GM23338 (cell line): Measurements from ENCODE around the gene THRB. TPM values are rescaled to one million over a fixed set of nuclear protein-coding genes. Genes with fewer than 3 reads are reported as not detected.

Experiments
- ATAC-seq: fragments of 200-7000 bp; cut with Tn5 transposase; 3 replicates; pipeline ENCODE4 v1.9.1; 2020
- DNase-seq: peaks from one replicate; pipeline ENCODE4 v3.0.0-alpha.2; 2015; ENCODE audit warnings: low spot score
- H2AFZ ChIP-seq: fragments of 200-600 bp; sonication (generic); 2 replicates; pipeline ENCODE4 v1.8.0; 2016; ENCODE audit warnings: antibody characterized with exemption, mild to moderate bottlenecking, moderate library complexity
- H3F3A ChIP-seq: fragments of 200-600 bp; sonication (generic); replicated peaks from 2 replicates; pipeline ENCODE4 v1.8.0; 2017; ENCODE audit warnings: antibody characterized with exemption, mixed run types, low read depth
- H3K27ac ChIP-seq: fragments of 200-600 bp; sonication (generic); 2 replicates; pipeline ENCODE4 v1.6.1; 2016; ENCODE audit warnings: low read depth
- H3K27me3 ChIP-seq: fragments of 200-600 bp; sonication (generic); 2 replicates; pipeline ENCODE4 v1.8.0; 2016; ENCODE audit warnings: mild to moderate bottlenecking, mixed run types, moderate library complexity; ENCODE audit not compliant: insufficient read depth
- H3K36me3 ChIP-seq: fragments of 200-600 bp; sonication (generic); 2 replicates; pipeline ENCODE4 v1.8.0; 2016; ENCODE audit warnings: mild to moderate bottlenecking; ENCODE audit not compliant: insufficient read depth
- H3K4me1 ChIP-seq: fragments of 200-600 bp; sonication (generic); 2 replicates; pipeline ENCODE4 v1.8.0; 2016; ENCODE audit warnings: mild to moderate bottlenecking, moderate library complexity; ENCODE audit not compliant: insufficient read depth
- H3K4me2 ChIP-seq: fragments of 200-600 bp; sonication (generic); 2 replicates; pipeline ENCODE4 v1.7.1; 2017; ENCODE audit warnings: mixed run types
- H3K4me3 ChIP-seq: fragments of 200-600 bp; sonication (generic); 2 replicates; pipeline ENCODE4 v1.6.1; 2016; ENCODE audit warnings: mixed run types
- H3K79me2 ChIP-seq: fragments of 200-600 bp; sonication (generic); replicated peaks from 2 replicates; pipeline ENCODE4 v1.8.0; 2017; ENCODE audit warnings: mild to moderate bottlenecking; ENCODE audit not compliant: insufficient read depth
- H3K9me2 ChIP-seq: fragments of 200-600 bp; sonication (generic); 2 replicates; pipeline ENCODE4 v1.8.0; 2017; ENCODE audit not compliant: insufficient read depth
- H4K20me1 ChIP-seq: fragments of 200-600 bp; sonication (generic); replicated peaks from 2 replicates; pipeline ENCODE4 v1.8.0; 2017; ENCODE audit warnings: mild to moderate bottlenecking; ENCODE audit not compliant: insufficient read depth
- H3K27ac Mint-ChIP-seq: 2 replicates; pipeline ENCODE4 v1.8.0; 2020; ENCODE audit warnings: inconsistent platforms, mild to moderate bottlenecking, moderate library complexity, mixed read lengths
- H3K27me3 Mint-ChIP-seq: 3 replicates; pipeline ENCODE4 v1.8.0; 2022; ENCODE audit warnings: low read depth, mild to moderate bottlenecking, moderate library complexity, mixed read lengths, inconsistent platforms; ENCODE audit not compliant: insufficient read depth, poor library complexity
- H3K36me3 Mint-ChIP-seq: 3 replicates; pipeline ENCODE4 v1.8.0; 2021; ENCODE audit warnings: low read depth, mild to moderate bottlenecking, inconsistent platforms, moderate library complexity, mixed read lengths
- H3K4me1 Mint-ChIP-seq: 3 replicates; pipeline ENCODE4 v1.8.0; 2020; ENCODE audit warnings: mild to moderate bottlenecking, inconsistent platforms, mixed read lengths
- H3K4me3 Mint-ChIP-seq: 3 replicates; pipeline ENCODE4 v1.8.0; 2021; ENCODE audit warnings: moderate library complexity, mild to moderate bottlenecking, inconsistent platforms, mixed read lengths
- H3K9me3 Mint-ChIP-seq: 3 replicates; pipeline ENCODE4 v1.8.0; 2020; ENCODE audit warnings: moderate library complexity, mild to moderate bottlenecking, inconsistent platforms, mixed read lengths
- CREB1 ChIP-seq: fragments of 250-450 bp; sonication (Bioruptor Pico); IDR thresholded peaks from 2 replicates; pipeline ENCODE4 v1.5.0; 2020; ENCODE audit warnings: low read depth, mild to moderate bottlenecking, moderate library complexity
- ETS1 ChIP-seq: IDR thresholded peaks from 2 replicates; pipeline ENCODE4 v1.6.1; 2016; ENCODE audit warnings: antibody characterized with exemption
- EZH2 ChIP-seq: fragments of 200-600 bp; sonication (generic); IDR thresholded peaks from one replicate; pipeline ENCODE4 v1.8.0; 2017; ENCODE audit warnings: antibody characterized with exemption, mild to moderate bottlenecking, low read depth; ENCODE audit not compliant: unreplicated experiment
- EZH2phosphoT487 ChIP-seq: fragments of 200-600 bp; sonication (generic); IDR thresholded peaks from one replicate; pipeline ENCODE4 v1.8.1; 2018; ENCODE audit warnings: antibody characterized with exemption; ENCODE audit not compliant: unreplicated experiment
- JUNB ChIP-seq: IDR thresholded peaks from one replicate; pipeline ENCODE4 v1.6.1; 2016; ENCODE audit warnings: antibody characterized with exemption; ENCODE audit not compliant: unreplicated experiment
- NANOG ChIP-seq: IDR thresholded peaks from 2 replicates; pipeline ENCODE4 v1.6.1; 2016; ENCODE audit warnings: antibody characterized with exemption, borderline replicate concordance
- POLR2AphosphoS5 ChIP-seq: IDR thresholded peaks from 2 replicates; pipeline ENCODE4 v1.6.1; 2016; ENCODE audit warnings: antibody characterized with exemption, low read depth
- REST ChIP-seq: IDR thresholded peaks from one replicate; pipeline ENCODE4 v1.6.1; 2018; ENCODE audit warnings: antibody characterized with exemption; ENCODE audit not compliant: unreplicated experiment
- STAT1 ChIP-seq: IDR thresholded peaks from one replicate; pipeline ENCODE4 v1.6.1; 2016; ENCODE audit warnings: antibody characterized with exemption; ENCODE audit not compliant: unreplicated experiment
- ZNF114 ChIP-seq: fragments of 250-450 bp; sonication (Bioruptor Pico); IDR thresholded peaks from 2 replicates; pipeline ENCODE4 v1.5.0; 2020; ENCODE audit warnings: mild to moderate bottlenecking, moderate library complexity
- ZNF331 ChIP-seq: fragments of 250-450 bp; sonication (Bioruptor Pico); IDR thresholded peaks from 2 replicates; pipeline ENCODE4 v1.5.0; 2020; ENCODE audit warnings: low read depth, mild to moderate bottlenecking, moderate library complexity
- ZNF462 ChIP-seq: fragments of 250-450 bp; sonication (Bioruptor Pico); IDR thresholded peaks from 2 replicates; pipeline ENCODE4 v1.5.0; 2020; ENCODE audit warnings: mild to moderate bottlenecking, moderate library complexity
- polyA plus RNA-seq: library from polyadenylated mRNA; unstranded; fragments of >200 nt; fragmentation: Nextera tagmentation; extraction: Ambion mirVana; gene quantifications from 2 replicates; pipeline ENCODE4 v1.2.1, GENCODE V29; 2016
- total RNA-seq: library from RNA; depleted of rRNA; stranded (reverse); fragments of >200 nt; shearing (Covaris generic); gene quantifications from 2 replicates; pipeline ENCODE4 v1.2.3, GENCODE V29; 2014
- TF ChIP-seq, protein P1 (sequence below), 2 experiments: fragments of 200-600 bp in 1 of 2; sonication (generic) in 1 of 2; conservative IDR thresholded peaks; 2 replicates each; pipeline versions ENCODE4 v1.5.1 to v1.6.1; 2016 to 2017; ENCODE audit warnings: antibody characterized with exemption in 2 of 2, low read depth in 2 of 2, mild to moderate bottlenecking in 2 of 2, moderate library complexity in 1 of 2

THRB gene
- total and polyA plus RNA-seq, 2 experiments from 2014 or later: 1.7 to 3.2 TPM

- Histone ChIP-seq H3K4me3 (no peak overlapping the region), H3F3A (peaks cover 6% of the 10 kb centered on the region; the same call in 1 of the 2 replicates), H4K20me1 (no peaks in the 10 kb centered on the region), H3K36me3 (no peaks in the 10 kb centered on the region), H3K4me1 (peaks cover 35% of the 10 kb centered on the region), H3K4me2 (no peak overlapping the region), H3K27me3 (peaks cover 17% of the 10 kb centered on the region), H3K9me2 (0 out of 2 replicates have a peak, but pooled peaks cover 4% of the 10 kb centered on the region), H3K79me2 (no peaks in the 10 kb centered on the region), H3K27ac (no peak overlapping the region), H2AFZ (no peak overlapping the region)
- H3K4me1 Mint-ChIP-seq: peaks cover 43% of the 10 kb centered on the region
- H3K9me3 Mint-ChIP-seq: 0 out of 3 replicates have a peak, but pooled peaks cover 2% of the 10 kb centered on the region
- H3K27ac Mint-ChIP-seq: no peak overlapping the region
- TF ChIP-seq REST (no peak), ZNF114 (CRISPR knock-in tag) (no peak), ETS1 (no peak), EZH2phosphoT487 (no peak), POLR2AphosphoS5 (no peak), ZNF462 (CRISPR knock-in tag) (no peak), STAT1 (no peak), JUNB (no peak), ZNF331 (CRISPR knock-in tag) (no peak), CREB1 (no peak), NANOG (no peak), EZH2 (no peak)
- TF ChIP-seq, protein P1, sequence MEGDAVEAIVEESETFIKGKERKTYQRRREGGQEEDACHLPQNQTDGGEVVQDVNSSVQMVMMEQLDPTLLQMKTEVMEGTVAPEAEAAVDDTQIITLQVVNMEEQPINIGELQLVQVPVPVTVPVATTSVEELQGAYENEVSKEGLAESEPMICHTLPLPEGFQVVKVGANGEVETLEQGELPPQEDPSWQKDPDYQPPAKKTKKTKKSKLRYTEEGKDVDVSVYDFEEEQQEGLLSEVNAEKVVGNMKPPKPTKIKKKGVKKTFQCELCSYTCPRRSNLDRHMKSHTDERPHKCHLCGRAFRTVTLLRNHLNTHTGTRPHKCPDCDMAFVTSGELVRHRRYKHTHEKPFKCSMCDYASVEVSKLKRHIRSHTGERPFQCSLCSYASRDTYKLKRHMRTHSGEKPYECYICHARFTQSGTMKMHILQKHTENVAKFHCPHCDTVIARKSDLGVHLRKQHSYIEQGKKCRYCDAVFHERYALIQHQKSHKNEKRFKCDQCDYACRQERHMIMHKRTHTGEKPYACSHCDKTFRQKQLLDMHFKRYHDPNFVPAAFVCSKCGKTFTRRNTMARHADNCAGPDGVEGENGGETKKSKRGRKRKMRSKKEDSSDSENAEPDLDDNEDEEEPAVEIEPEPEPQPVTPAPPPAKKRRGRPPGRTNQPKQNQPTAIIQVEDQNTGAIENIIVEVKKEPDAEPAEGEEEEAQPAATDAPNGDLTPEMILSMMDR (conservative IDR thresholded peaks at IDR 0.05; ENCODE audit: low read depth in 2 of 2): no peak
- ATAC-seq (no peak), DNase-seq (no peak)
- no peak overlapping the region for H3K4me3 Mint-ChIP-seq
- H3K27me3 Mint-ChIP-seq: peaks cover 22% of the 10 kb centered on the region
- H3K36me3 Mint-ChIP-seq: no peaks in the 10 kb centered on the region
These were observed 6.2 kb upstream of the THRB start for GRCh38 chr3:24500806-24501205.
